GM12872 (cell line): ENCODE data around the gene UGT1A4.
A peak's percentile ranks its signal among the peaks of the same experiment; 100 is the strongest.

Source experiments
- TF ChIP-seq, protein P1 (sequence below): IDR thresholded peaks from 3 replicates; pipeline ENCODE4 v1.5.1; 2011; ENCODE audit warnings: low read depth, mild to moderate bottlenecking, low read length, moderate library complexity; ENCODE audit not compliant: insufficient read depth

Gene UGT1A4

DNA sequence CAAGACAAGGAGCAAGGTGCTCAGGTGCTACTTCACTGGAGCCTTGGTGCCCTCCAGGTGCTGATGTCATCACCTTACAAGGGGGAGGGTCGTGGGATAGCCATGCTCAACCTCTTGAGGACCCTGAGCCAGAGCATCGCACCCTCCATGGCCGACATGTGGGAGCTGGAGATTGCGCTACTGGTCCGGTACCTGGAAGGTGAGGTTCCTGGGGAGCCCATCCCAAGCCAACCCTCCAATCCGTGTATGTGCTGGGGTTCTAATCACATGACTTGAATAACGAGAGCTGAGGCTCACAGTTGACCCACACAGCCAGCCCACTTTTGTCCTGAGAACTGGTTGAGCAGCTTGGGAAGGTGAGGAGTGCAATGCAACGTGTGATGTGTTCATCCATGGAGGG is 85.5 kb downstream of the UGT1A4 start:
- TF ChIP-seq, protein P1, sequence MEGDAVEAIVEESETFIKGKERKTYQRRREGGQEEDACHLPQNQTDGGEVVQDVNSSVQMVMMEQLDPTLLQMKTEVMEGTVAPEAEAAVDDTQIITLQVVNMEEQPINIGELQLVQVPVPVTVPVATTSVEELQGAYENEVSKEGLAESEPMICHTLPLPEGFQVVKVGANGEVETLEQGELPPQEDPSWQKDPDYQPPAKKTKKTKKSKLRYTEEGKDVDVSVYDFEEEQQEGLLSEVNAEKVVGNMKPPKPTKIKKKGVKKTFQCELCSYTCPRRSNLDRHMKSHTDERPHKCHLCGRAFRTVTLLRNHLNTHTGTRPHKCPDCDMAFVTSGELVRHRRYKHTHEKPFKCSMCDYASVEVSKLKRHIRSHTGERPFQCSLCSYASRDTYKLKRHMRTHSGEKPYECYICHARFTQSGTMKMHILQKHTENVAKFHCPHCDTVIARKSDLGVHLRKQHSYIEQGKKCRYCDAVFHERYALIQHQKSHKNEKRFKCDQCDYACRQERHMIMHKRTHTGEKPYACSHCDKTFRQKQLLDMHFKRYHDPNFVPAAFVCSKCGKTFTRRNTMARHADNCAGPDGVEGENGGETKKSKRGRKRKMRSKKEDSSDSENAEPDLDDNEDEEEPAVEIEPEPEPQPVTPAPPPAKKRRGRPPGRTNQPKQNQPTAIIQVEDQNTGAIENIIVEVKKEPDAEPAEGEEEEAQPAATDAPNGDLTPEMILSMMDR = no peak

GRCh38 chr2:233807215-233807865 is 88.8 kb downstream of the UGT1A4 start:
- TF ChIP-seq, protein P1 = peak; percentile 19; the same call in 1 of the 3 replicates

- TF ChIP-seq, protein P1 = no peak
These were observed 89.7 kb downstream of the UGT1A4 start for GRCh38 chr2:233807966-233808935.

DNA sequence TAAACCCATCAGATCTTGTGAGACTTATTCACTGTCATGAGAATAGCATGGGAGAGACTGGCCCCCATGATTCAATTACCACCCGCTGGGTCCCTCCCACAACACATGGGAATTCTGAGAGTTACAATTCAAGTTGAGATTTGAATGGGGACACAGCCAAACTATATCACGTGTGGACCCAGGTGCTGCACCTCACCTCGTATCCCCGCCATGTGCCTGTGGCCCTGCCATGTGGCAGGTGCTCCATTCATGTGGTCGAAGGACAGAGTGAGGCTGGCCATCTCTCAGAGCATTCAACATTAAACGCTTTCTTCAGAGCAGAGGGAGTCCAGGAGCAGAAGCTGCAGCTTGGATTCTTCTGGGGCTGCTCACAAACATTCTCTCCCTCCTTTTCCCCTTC is 91.8 kb downstream of the UGT1A4 start:
- TF ChIP-seq, protein P1 = no peak

GRCh38 chr2:233811087-233811486 is 92.6 kb downstream of the UGT1A4 start:
- TF ChIP-seq, protein P1 = no peak

DNA sequence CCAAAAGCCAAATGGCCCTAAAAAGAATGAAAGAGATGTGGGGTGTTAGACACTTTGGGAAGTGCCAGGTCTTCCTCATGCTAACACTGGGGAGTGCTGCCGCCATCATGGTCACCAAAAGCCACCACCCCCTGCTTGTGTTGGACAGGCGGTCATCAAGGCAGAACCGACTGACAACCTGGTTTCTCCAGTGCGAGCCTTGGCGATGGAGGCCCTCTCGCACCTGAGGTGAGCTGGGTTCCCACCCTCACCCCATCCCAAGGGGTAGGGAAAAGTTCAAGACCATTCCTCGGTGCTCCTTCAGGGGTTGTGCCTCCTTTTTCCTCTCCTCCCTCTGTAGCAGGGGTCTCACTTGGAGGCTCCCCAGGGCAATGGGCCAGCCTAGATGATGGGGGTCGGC is 93.2 kb downstream of the UGT1A4 start:
- TF ChIP-seq, protein P1 = no peak

DNA sequence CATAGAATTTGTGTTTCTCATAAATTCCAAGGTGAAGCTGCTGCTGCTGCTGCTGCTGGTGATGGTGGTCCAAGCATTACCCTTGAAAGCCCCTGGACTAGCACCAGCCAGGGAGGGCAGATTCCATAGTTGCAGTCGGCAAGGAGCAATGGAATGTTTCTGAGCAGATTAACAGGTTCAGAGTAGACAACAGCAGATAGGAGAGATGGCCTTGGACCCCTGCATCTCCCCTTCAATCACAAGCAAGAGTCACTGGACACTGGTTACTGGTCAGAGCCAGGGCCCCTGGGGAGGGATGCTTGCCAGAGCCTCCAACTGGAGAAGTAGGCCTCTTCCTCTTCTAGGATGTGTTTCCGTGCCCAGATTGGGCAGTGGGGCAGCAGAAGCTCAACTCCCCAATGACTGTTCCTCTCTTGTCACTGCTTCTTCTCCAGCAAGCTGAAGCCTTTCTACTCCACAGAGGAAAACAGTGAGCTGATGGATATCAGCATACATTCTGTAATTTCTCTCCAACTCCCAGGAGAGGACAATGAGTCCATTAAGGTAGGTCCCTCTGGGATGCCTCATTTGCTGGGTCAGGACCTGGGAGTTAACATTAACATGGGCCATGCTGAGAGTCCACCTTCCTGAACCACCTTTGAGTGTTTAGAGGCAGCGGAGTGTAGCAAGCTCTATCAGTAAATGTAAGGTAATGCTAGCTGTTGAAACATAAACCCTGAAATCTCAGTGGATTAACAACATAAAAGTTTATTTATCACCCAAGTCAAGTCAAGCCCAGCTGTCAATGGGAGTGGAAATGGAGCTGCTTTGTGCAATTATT is 94.9 kb downstream of the UGT1A4 start:
- TF ChIP-seq, protein P1 = no peak
